Left lung (tissue), 10 donors: ENCODE results near the gene CLIC4. TPM values are rescaled to one million over a fixed set of nuclear protein-coding genes. Genes with fewer than 3 reads are reported as not detected.
A peak's percentile ranks its signal among the peaks of the same experiment; 100 is the strongest.
"Not testable (repeated sequence)": the region's sequence is repeated elsewhere in the genome, so short reads cannot be mapped to it uniquely, and the experiment has no call there.

Experiments used
- ATAC-seq: fragments of 200-7000 bp; cut with Tn5 transposase; one replicate; pipeline ENCODE4 v1.9.1; 2020; ENCODE audit warnings: moderate library complexity
- DNase-seq, 4 donors: peaks; one replicate each; pipeline ENCODE4 v3.0.0-alpha.2; 2013 to 2020
- H3K27ac ChIP-seq, 2 donors: fragments of 200-600 bp; sonication (generic) in 1 of 2; one replicate each; pipeline versions ENCODE4 v1.5.0 to v1.8.0; 2020 to 2021
- H3K27me3 ChIP-seq, 2 donors: fragments of 200-600 bp; sonication (generic) in 1 of 2; one replicate each; pipeline versions ENCODE4 v1.5.0 to v1.8.0; 2020 to 2021
- H3K36me3 ChIP-seq, 2 donors: fragments of 200-600 bp; sonication (generic) in 1 of 2; one replicate each; pipeline versions ENCODE4 v1.5.0 to v1.8.0; 2020 to 2021
- H3K4me1 ChIP-seq, 2 donors: fragments of 200-600 bp; one replicate each; pipeline ENCODE4 v1.8.0; 2021
- H3K4me3 ChIP-seq, 2 donors: fragments of 200-600 bp; sonication (generic) in 1 of 2; one replicate each; pipeline versions ENCODE4 v1.5.0 to v1.8.0; 2020 to 2021; ENCODE audit warnings: mild to moderate bottlenecking in 1 of 2
- H3K9me3 ChIP-seq, 2 donors: fragments of 200-600 bp; sonication (generic) in 1 of 2; one replicate each; pipeline versions ENCODE4 v1.5.0 to v1.8.0; 2020 to 2021
- CTCF ChIP-seq, 2 donors: fragments of 200-600 bp; sonication (generic) in 1 of 2; IDR thresholded peaks; one replicate each; pipeline versions ENCODE4 v1.5.0 to v1.8.0; 2021; ENCODE audit warnings: antibody characterized with exemption in 2 of 2
- intact Hi-C, 2 donors: fragments of 100-400 bp; cut with DNase I; formaldehyde crosslinking; loops; one replicate each; pipeline versions ENCODE4 v1.11.2 to v1.14.2; 2022
- polyA plus RNA-seq, 6 donors: library from polyadenylated mRNA; unstranded; fragments of 120-200 nt; gene quantifications; one replicate each; pipeline ENCODE4 v1.2.1, GENCODE V29; 2013; ENCODE audit not compliant: insufficient read length in 6 of 6
- total RNA-seq, 2 donors: library from RNA; stranded (reverse); fragmentation: NEBNext Ultra II Directional; extraction: Animal tissue kit (Norgen Biotek cat#: 25700); gene quantifications; one replicate each; pipeline ENCODE4 v1.2.1, GENCODE V29; 2021
- donor health status: DM: no; HTN: yes; CAD: no.
- donor health status: DM: no; HTN: no; CAD: no.

The CLIC4 gene
- total and polyA plus RNA-seq, 8 donors = 158 to 257 (median 224) TPM

GRCh38 chr1:24749886-24750285 lies 4.6 kb downstream of the CLIC4 start:
- Histone ChIP-seq H3K4me1 (peaks cover 8 to 74% of the 10 kb centered on the region in 2 donors), H3K27ac (no peak overlapping the region)
- TF ChIP-seq CTCF (IDR thresholded peaks at IDR 0.05) = no peak

GRCh38 chr1:24751833-24752232 lies 6.6 kb downstream of the CLIC4 start:
- Histone ChIP-seq H3K4me3 (no peak overlapping the region), H3K27me3 (no peaks in the 10 kb centered on the region), H3K27ac (no peak overlapping the region), H3K36me3 (peaks cover 0 to 5% of the 10 kb centered on the region in 2 donors), H3K9me3 (no peaks in the 10 kb centered on the region), H3K4me1 (peaks cover 8 to 71% of the 10 kb centered on the region in 2 donors)
- intact Hi-C loops = loop anchor here in 1 of 2 donors (5.0 kb wide), 1 partner anchor 75 kb away; no protein-coding TSS in a partner anchor
- no peak for DNase-seq
- ATAC-seq = peak; percentile 30
- TF ChIP-seq CTCF (IDR thresholded peaks at IDR 0.05) = no peak

More at GRCh38 chr1:24749886-24750285, 4.6 kb downstream of the CLIC4 start:
- Histone ChIP-seq H3K4me3 (no peak overlapping the region), H3K9me3 (no peaks in the 10 kb centered on the region), H3K36me3 (peaks cover 0 to 5% of the 10 kb centered on the region in 2 donors), H3K27me3 (no peaks in the 10 kb centered on the region)
- ATAC-seq (no peak), DNase-seq (no peak)
- intact Hi-C loops = loop anchor here in 1 of 2 donors (5.0 kb wide), 1 partner anchor 77 kb away; no protein-coding TSS in a partner anchor

- peaks cover 8 to 66% of the 10 kb centered on the region in 2 donors for H3K4me1 ChIP-seq
- DNase-seq (no peak), ATAC-seq (no peak)
- no peaks in the 10 kb centered on the region for H3K9me3 ChIP-seq
- H3K27ac ChIP-seq = no peak overlapping the region
- H3K27me3 ChIP-seq = no peaks in the 10 kb centered on the region
- peaks cover 0 to 5% of the 10 kb centered on the region in 2 donors for H3K36me3 ChIP-seq
- intact Hi-C loops = loop anchor here in 1 of 2 donors (5.0 kb wide), 1 partner anchor 75 kb away; no protein-coding TSS in a partner anchor
- no peak overlapping the region for H3K4me3 ChIP-seq
- TF ChIP-seq CTCF (IDR thresholded peaks at IDR 0.05) = no peak
Observed at GRCh38 chr1:24752305-24752704, 7.1 kb downstream of the CLIC4 start.

- TF ChIP-seq CTCF (IDR thresholded peaks at IDR 0.05) = no peak
- H3K9me3 ChIP-seq = no peaks in the 10 kb centered on the region
- no peak overlapping the region for H3K4me3 ChIP-seq
- H3K36me3 ChIP-seq = peaks cover 0 to 5% of the 10 kb centered on the region in 2 donors
- intact Hi-C loops = loop anchor here in 1 of 2 donors (5.0 kb wide), 1 partner anchor 73 kb away; no protein-coding TSS in a partner anchor
- H3K27me3 ChIP-seq = no peaks in the 10 kb centered on the region
- H3K27ac ChIP-seq = peak overlapping the region in 1 of 2 donors; percentile 7
- DNase-seq = no peak
- peaks cover 8 to 55% of the 10 kb centered on the region in 2 donors for H3K4me1 ChIP-seq
- ATAC-seq = no peak
Observed at GRCh38 chr1:24754229-24754628, 9.0 kb downstream of the CLIC4 start.

GRCh38 chr1:24755323-24755722 lies 10.1 kb downstream of the CLIC4 start:
- H3K27me3 ChIP-seq, DNase-seq, H3K36me3 ChIP-seq, intact Hi-C loops, H3K27ac ChIP-seq, H3K4me3 ChIP-seq, ATAC-seq, H3K9me3 ChIP-seq: not testable (repeated sequence)
- peaks cover 8 to 44% of the 10 kb centered on the region in 2 donors for H3K4me1 ChIP-seq

- Histone ChIP-seq H3K9me3 (no peaks in the 10 kb centered on the region), H3K27me3 (no peaks in the 10 kb centered on the region), H3K27ac (no peak overlapping the region), H3K4me3 (no peak overlapping the region), H3K4me1 (peaks cover 8 to 37% of the 10 kb centered on the region in 2 donors), H3K36me3 (no peaks in the 10 kb centered on the region)
- TF ChIP-seq CTCF (IDR thresholded peaks at IDR 0.05) = no peak
- intact Hi-C loops = no loop called here
- no peak for ATAC-seq
- DNase-seq = no peak
Observed at GRCh38 chr1:24756395-24756794, 11.1 kb downstream of the CLIC4 start.
